ENCODE measurements around the gene QSOX2.

GRCh38 chr9:136222166-136222905 lies 23.3 kb downstream of the QSOX2 start:
- TF ChIP-seq, protein P1, sequence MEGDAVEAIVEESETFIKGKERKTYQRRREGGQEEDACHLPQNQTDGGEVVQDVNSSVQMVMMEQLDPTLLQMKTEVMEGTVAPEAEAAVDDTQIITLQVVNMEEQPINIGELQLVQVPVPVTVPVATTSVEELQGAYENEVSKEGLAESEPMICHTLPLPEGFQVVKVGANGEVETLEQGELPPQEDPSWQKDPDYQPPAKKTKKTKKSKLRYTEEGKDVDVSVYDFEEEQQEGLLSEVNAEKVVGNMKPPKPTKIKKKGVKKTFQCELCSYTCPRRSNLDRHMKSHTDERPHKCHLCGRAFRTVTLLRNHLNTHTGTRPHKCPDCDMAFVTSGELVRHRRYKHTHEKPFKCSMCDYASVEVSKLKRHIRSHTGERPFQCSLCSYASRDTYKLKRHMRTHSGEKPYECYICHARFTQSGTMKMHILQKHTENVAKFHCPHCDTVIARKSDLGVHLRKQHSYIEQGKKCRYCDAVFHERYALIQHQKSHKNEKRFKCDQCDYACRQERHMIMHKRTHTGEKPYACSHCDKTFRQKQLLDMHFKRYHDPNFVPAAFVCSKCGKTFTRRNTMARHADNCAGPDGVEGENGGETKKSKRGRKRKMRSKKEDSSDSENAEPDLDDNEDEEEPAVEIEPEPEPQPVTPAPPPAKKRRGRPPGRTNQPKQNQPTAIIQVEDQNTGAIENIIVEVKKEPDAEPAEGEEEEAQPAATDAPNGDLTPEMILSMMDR (IDR thresholded peaks at IDR 0.05), result no peak
- TF ChIP-seq EP300 (IDR thresholded peaks at IDR 0.05) (no peak), POLR2A (IDR thresholded peaks at IDR 0.05) (no peak), POLR2AphosphoS5 (IDR thresholded peaks at IDR 0.05) (no peak)

Data from stomach (tissue), 4 donors.